Effector CD8-positive, alpha-beta T cell (primary cell): ENCODE measurements around the gene FBXO38.
"Not testable (repeated sequence)": the region's sequence is repeated elsewhere in the genome, so short reads cannot be mapped to it uniquely, and the experiment has no call there.

ENCODE experiments used
- DNase-seq: peaks from one replicate; lab custom pipeline; 2025; lab: John Stamatoyannopoulos, UW

FBXO38 gene

GRCh38 chr5:148427370-148428042 lies 43.7 kb downstream of the FBXO38 start:
- DNase-seq, result no peak

GRCh38 chr5:148428848-148429247 lies 45.1 kb downstream of the FBXO38 start:
- no peak for DNase-seq

GRCh38 chr5:148433826-148434225 lies 50.1 kb downstream of the FBXO38 start:
- no peak for DNase-seq

- no peak for DNase-seq
Observed at GRCh38 chr5:148436029-148436428, 52.3 kb downstream of the FBXO38 start.

DNA sequence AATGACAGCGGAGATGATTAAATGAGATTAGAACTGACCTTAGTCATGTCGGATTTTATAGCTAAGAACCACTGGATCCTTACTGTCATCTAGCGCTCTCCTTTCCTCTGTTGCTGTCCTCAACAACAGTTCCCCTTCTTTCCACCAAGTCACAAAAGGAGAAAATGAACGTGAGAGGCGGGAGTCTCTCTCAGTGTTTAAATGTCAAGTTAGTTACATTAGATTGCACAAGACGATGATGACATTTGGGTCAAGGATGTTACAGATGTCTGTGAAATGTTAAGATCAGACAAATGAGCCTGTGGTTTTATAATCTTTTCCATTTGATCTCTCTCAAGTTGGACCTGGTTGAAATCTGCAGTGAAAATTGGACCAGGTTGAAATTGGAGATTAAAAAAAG lies 53.5 kb downstream of the FBXO38 start:
- no peak for DNase-seq

DNA sequence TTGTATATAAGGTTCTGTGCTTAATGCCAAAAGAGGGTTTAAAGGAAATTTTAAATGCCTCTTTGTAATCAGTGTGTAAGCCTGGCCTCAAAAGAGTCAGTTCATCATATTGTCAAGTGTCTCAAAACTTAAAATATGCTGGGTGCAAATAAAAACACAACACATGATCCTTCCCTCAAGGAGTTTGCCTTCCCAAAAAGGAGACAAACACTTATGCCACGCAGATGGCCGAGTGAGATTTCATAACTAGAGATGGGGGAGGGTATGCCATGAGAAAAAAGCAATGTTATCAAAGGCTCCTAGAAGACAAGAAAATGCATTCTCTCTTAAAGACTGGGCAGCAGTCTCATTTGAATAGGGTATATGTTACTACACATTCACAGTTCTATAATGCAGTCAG lies 55.2 kb downstream of the FBXO38 start:
- no peak for DNase-seq

DNA sequence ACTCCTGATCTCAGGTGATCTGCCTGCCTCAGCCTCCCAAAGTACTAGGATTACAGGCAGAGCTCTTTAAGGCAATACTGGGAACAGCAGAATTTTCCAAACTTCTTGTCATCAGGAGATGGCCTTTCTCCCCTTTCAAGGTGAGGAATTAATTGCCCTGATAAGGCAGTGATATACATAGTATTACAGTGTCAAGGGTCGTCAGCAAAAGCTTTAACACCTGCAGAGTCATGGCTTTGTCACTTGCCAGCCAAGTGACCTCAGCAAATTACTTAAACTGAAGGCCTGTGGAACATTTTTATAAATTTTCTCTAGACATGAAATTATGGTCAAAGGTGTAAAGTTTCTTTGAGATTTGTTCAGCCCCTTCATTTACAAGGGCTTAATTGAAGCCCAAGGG lies 59.5 kb downstream of the FBXO38 start:
- DNase-seq, result no peak

- DNase-seq, result no peak
Observed at GRCh38 chr5:148443998-148444397, 60.2 kb downstream of the FBXO38 start.

GRCh38 chr5:148445578-148445977 lies 61.8 kb downstream of the FBXO38 start:
- DNase-seq, result no peak

DNA sequence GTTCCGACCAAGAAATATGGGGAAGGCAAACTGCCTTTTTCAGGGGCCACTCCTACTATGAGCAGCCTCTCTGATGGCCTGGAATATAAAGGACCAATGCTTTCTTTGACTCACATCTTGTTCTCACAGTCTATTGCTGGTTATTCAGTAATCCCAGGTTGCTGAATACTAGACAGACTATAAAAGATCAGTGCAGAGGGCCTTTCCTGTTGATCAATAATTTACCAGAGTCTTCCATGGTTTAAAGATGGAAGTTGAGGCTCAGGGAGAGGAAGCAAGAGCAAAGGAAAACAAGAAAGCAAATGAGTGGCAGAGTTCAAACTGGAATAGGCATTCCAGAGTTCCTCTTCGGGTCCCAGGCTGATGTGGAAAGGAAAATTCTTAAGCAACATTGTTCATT lies 62.9 kb downstream of the FBXO38 start:
- no peak for DNase-seq

GRCh38 chr5:148452499-148453193 lies 68.9 kb downstream of the FBXO38 start:
- no peak for DNase-seq

- no peak for DNase-seq
Observed at GRCh38 chr5:148454576-148454975, 70.8 kb downstream of the FBXO38 start.

- DNase-seq, result no peak
Observed at GRCh38 chr5:148455185-148455584, 71.4 kb downstream of the FBXO38 start.

- no peak for DNase-seq
Observed at GRCh38 chr5:148457183-148457620, 73.4 kb downstream of the FBXO38 start.

DNA sequence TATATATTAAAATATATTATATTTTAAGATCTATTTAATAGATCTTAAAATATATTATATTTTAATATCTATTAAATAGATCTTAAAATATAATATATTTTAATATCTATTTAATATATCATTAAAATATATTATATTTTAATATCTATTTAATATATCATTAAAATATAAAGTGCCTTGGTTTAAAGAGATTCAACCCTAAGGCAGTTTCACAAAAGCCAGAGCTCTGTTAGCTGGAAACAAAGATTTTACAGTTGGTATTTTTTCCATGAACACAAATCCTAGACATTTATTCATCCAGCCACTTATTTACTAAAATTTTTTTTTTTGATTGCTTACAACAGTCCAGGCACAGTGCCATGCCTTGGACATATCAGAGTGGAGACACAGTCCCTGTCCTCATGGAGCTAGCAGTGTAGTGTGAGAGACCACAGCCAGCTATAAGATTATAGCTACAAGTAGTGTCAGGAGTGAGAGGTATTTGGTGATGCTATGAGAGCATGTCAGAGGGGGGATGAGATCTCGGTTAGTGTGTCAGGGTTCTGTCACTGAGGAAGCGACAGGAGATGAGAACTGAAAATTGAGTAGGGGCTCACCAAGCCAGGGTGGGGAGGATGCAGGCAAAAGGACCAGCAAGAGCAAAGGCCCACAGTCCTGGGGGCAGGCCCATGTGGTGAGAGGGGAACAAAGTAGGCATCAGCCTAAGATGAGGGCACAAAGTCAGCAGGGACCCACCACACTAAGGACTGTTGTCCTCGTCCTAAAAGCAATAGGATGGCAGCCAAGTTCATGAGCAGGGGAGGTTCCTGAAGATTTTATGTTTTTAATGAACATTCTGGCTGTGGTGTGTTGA lies 74.5 kb downstream of the FBXO38 start:
- DNase-seq, result no peak

- DNase-seq, result no peak
Observed at GRCh38 chr5:148459669-148460068, 75.9 kb downstream of the FBXO38 start.

GRCh38 chr5:148465381-148466235 lies 81.8 kb downstream of the FBXO38 start:
- DNase-seq, result no peak

- DNase-seq, result no peak
Observed at GRCh38 chr5:148466236-148466580, 82.5 kb downstream of the FBXO38 start.

DNA sequence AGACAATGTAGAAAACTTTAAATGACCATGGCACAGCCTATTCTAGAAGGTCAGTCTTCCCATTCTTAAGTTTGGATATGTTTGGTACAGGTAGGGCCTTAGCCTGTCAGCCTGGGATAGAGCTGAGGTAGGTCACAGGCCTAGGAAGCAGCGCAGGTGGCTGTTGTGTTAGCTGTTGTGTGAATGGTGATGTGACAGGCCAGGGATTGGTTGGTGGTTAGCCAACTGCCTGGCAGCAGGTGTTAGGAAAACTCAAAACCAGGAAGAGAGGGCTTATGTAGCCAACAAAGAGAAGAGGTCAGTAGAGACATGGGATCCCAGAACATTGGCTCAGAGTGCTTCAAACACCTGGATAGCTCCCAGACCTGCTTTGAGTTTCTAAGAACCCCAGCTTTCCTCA lies 84.2 kb downstream of the FBXO38 start:
- no peak for DNase-seq

- not testable (repeated sequence) for DNase-seq
Observed at GRCh38 chr5:148468746-148469145, 85.0 kb downstream of the FBXO38 start.

- DNase-seq, result no peak
Observed at GRCh38 chr5:148469501-148469935, 85.8 kb downstream of the FBXO38 start.

GRCh38 chr5:148471379-148471778 lies 87.6 kb downstream of the FBXO38 start:
- DNase-seq, result no peak
